Lung (tissue), 12 donors: ENCODE data around the gene TEX13A. TPM values are rescaled to one million over a fixed set of nuclear protein-coding genes. Genes with fewer than 3 reads are reported as not detected.

Source experiments
- ATAC-seq: fragments of 200-7000 bp; cut with Tn5 transposase; one replicate; pipeline ENCODE4 v1.9.1; 2020; ENCODE audit warnings: moderate number of reproducible peaks; ENCODE audit not compliant: insufficient read depth, low FRiP score
- DNase-seq, 3 donors: peaks; one replicate each; pipeline ENCODE4 v3.0.0-alpha.2; 2013 to 2017
- H3K27ac ChIP-seq, 2 donors: one replicate each; pipeline ENCODE4 v1.5.1; 2013; ENCODE audit warnings: mild to moderate bottlenecking in 2 of 2, moderate library complexity in 2 of 2, control low read depth in 1 of 2, inconsistent platforms in 1 of 2, low read depth in 1 of 2, low read length in 1 of 2
- H3K27me3 ChIP-seq, 3 donors: one replicate each; pipeline ENCODE4 v1.5.1; 2013; ENCODE audit warnings: low read length in 2 of 3; ENCODE audit not compliant: control insufficient read depth in 3 of 3, insufficient read depth in 3 of 3
- H3K36me3 ChIP-seq, 4 donors: one replicate each; pipeline ENCODE4 v1.5.1; 2013; ENCODE audit warnings: low read length in 4 of 4, mild to moderate bottlenecking in 1 of 4, moderate library complexity in 1 of 4; ENCODE audit not compliant: control insufficient read depth in 4 of 4, insufficient read depth in 4 of 4
- H3K4me1 ChIP-seq, 5 donors: one replicate each; pipeline ENCODE4 v1.5.1; 2013; ENCODE audit warnings: low read length in 5 of 5, mild to moderate bottlenecking in 2 of 5, moderate library complexity in 1 of 5; ENCODE audit not compliant: control insufficient read depth in 5 of 5, insufficient read depth in 5 of 5
- H3K4me3 ChIP-seq: one replicate; pipeline ENCODE4 v1.5.1; 2013; ENCODE audit warnings: mild to moderate bottlenecking, control low read depth, moderate library complexity
- H3K9ac ChIP-seq, 2 donors: one replicate each; pipeline ENCODE4 v1.5.1; 2013; ENCODE audit warnings: low read length in 2 of 2, control low read depth in 1 of 2; ENCODE audit not compliant: insufficient read depth in 1 of 2
- H3K9me3 ChIP-seq, 4 donors: one replicate each; pipeline ENCODE4 v1.5.1; 2013; ENCODE audit warnings: low read length in 3 of 4, mild to moderate bottlenecking in 1 of 4, moderate library complexity in 1 of 4; ENCODE audit not compliant: control insufficient read depth in 4 of 4, insufficient read depth in 3 of 4
- WGBS, 2 donors: extraction: QIAGEN DNeasy Blood & Tissue Kit; methylation state at CpG; one replicate each; pipeline ENCODE4 v1.1.7; 2013; 5-methylcytosine and 5-hydroxymethylcytosine counted together
- polyA plus RNA-seq, 2 donors: library from polyadenylated mRNA; stranded (reverse); fragments of 200-250 nt; gene quantifications; one replicate each; pipeline ENCODE4 v1.2.1, GENCODE V29; 2013
- total RNA-seq, 2 donors: library from RNA; depleted of rRNA in 1 of 2; stranded (reverse); fragments of >200 nt in 1 of 2; gene quantifications; one replicate each; pipeline ENCODE4 v1.2.1, GENCODE V29; 2014 to 2021
- TF ChIP-seq, protein P1 (sequence below): IDR thresholded peaks from 2 replicates; pipeline ENCODE4 v1.5.1; 2012; ENCODE audit warnings: mild to moderate bottlenecking; ENCODE audit errors: control extremely low read depth, extremely low read depth
- donor health status: control.
- donor health status: control.
- donor health status: Bipolar disorder and iron deficiency.
- donor health status: healthy.
- donor health status: DM: yes; HTN: yes; CAD: no.

Gene TEX13A
- total and polyA plus RNA-seq, 4 donors = not detected

DNA sequence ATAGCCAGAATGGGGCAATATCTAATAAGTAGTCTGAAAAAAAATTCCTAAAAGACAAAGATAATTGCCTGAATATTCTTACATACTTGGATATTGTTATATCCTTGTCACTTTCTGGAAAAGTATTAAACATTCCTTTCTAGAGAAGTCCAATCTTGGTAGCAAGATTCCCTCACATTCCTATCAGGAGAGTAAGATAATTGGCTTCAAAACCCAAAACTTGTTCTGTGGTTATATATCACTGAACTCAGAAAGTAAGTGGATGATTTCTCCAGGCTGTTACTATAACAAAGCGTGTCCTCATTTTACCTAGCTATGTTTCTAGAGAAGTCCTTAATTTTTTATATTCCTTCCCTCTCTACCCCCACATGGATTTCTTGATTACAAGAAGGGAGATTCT is 46.0 kb upstream of the TEX13A start:
- WGBS, 2 donors = 73 to 95% methylated on average over 1 of the region's 1 CpG
- H3K36me3 ChIP-seq = no peaks in the 10 kb centered on the region
- no peaks in the 10 kb centered on the region for H3K4me1 ChIP-seq

DNA sequence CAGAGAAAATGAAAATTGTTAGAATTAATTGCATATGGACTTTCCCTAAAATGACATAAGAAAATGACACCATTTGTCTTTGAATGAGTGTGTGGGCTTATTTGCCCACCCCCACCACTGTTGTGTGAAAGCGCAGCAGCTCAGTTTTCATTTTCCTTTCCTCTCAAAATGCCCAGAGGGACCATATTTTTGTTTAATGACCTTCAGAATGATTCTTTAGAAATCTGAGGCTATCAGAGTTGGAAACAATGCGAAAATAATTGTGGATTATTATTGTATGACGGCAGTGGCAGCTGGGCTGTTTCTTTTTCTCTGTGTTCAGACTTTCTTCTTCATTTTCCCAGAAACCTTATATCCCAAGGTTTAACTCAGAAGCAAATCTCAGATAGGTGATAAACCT is 44.6 kb upstream of the TEX13A start:
- H3K9me3 ChIP-seq = no peaks in the 10 kb centered on the region
- H3K27ac ChIP-seq = no peak overlapping the region
- no peak for DNase-seq
- 77 to 89% methylated on average over 3 of the region's 3 CpGs for WGBS, 2 donors
- no peak overlapping the region for H3K4me3 ChIP-seq
- H3K9ac ChIP-seq = no peak overlapping the region
- H3K36me3 ChIP-seq = no peaks in the 10 kb centered on the region
- no peak for ATAC-seq
- no peaks in the 10 kb centered on the region for H3K4me1 ChIP-seq
- peaks cover 0 to 41% (median 12%) of the 10 kb centered on the region in 3 donors for H3K27me3 ChIP-seq
- TF ChIP-seq, protein P1, sequence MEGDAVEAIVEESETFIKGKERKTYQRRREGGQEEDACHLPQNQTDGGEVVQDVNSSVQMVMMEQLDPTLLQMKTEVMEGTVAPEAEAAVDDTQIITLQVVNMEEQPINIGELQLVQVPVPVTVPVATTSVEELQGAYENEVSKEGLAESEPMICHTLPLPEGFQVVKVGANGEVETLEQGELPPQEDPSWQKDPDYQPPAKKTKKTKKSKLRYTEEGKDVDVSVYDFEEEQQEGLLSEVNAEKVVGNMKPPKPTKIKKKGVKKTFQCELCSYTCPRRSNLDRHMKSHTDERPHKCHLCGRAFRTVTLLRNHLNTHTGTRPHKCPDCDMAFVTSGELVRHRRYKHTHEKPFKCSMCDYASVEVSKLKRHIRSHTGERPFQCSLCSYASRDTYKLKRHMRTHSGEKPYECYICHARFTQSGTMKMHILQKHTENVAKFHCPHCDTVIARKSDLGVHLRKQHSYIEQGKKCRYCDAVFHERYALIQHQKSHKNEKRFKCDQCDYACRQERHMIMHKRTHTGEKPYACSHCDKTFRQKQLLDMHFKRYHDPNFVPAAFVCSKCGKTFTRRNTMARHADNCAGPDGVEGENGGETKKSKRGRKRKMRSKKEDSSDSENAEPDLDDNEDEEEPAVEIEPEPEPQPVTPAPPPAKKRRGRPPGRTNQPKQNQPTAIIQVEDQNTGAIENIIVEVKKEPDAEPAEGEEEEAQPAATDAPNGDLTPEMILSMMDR = no peak

More for the DNA sequence above, 46.0 kb upstream of the TEX13A start:
- no peak for DNase-seq
- no peak for ATAC-seq
- H3K9ac ChIP-seq = no peak overlapping the region
- peaks cover 0 to 38% (median 20%) of the 10 kb centered on the region in 3 donors for H3K27me3 ChIP-seq
- no peaks in the 10 kb centered on the region for H3K9me3 ChIP-seq
- no peak overlapping the region for H3K27ac ChIP-seq
- no peak overlapping the region for H3K4me3 ChIP-seq
- TF ChIP-seq, protein P1 = no peak

DNA sequence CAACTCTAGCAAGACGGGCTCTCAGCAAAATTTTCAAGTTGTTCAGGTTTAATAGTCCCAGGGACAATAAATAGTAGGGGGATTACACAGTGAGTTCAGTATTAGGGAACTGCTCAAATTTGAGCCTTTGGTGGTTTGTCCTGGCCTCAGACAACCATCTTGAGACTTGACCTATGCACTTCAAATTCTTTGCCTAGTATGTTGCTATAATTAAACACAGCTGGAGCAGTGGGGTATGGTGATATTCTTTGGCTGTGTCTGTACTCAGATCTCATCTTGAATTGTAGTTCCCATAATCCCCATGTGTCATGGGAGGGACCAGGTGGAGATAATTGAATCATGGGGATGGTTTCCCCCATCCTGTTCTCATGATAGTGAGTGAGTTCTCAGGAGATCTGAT is 43.3 kb upstream of the TEX13A start:
- no peak overlapping the region for H3K4me3 ChIP-seq
- H3K9ac ChIP-seq = no peak overlapping the region
- no peak overlapping the region for H3K27ac ChIP-seq
- no peaks in the 10 kb centered on the region for H3K36me3 ChIP-seq
- no peak for DNase-seq
- peaks cover 0 to 37% (median 10%) of the 10 kb centered on the region in 3 donors for H3K27me3 ChIP-seq
- H3K9me3 ChIP-seq = peaks cover 0 to 3% (median 0%) of the 10 kb centered on the region in 4 donors
- WGBS, 2 donors = 71 to 92% methylated on average over 1 of the region's 1 CpG
- TF ChIP-seq, protein P1 = no peak
- no peak for ATAC-seq
- H3K4me1 ChIP-seq = no peaks in the 10 kb centered on the region

DNA sequence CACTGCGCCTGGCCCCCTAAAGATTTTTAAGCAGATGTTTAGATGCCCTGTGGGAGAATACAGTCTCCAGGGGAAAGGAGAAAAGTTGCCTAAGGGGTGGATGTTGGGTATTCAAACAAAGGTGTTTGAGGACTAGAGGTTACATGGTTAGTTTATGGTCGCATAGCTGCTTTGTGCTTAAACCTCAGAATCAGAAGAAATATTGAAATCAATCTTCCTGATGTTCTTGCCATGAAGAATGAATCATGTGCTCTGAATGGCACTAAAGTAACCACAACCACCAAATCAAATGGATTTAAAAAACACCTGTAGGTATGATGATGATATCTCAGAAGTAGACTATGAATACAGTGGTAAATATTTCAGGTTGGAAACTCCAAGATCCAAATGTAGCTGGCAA is 42.7 kb upstream of the TEX13A start:
- Histone ChIP-seq H3K4me3 (no peak overlapping the region), H3K36me3 (no peaks in the 10 kb centered on the region), H3K4me1 (no peaks in the 10 kb centered on the region), H3K27ac (no peak overlapping the region), H3K9ac (no peak overlapping the region), H3K9me3 (peaks cover 0 to 3% (median 0%) of the 10 kb centered on the region in 4 donors), H3K27me3 (peaks cover 0 to 37% (median 7%) of the 10 kb centered on the region in 3 donors)
- DNase-seq (no peak), ATAC-seq (no peak)
- TF ChIP-seq, protein P1 = no peak
- WGBS, 2 donors = 81 to 93% methylated on average over 2 of the region's 2 CpGs
